HUES6 (cell line): Measurements from ENCODE around the gene PNMA6E.
"Not testable (repeated sequence)": the region's sequence is repeated elsewhere in the genome, so short reads cannot be mapped to it uniquely, and the experiment has no call there.

Experiments
- H3K27ac ChIP-seq: 2 replicates; pipeline ENCODE4 v1.7.0; 2013; ENCODE audit warnings: low read depth, mild to moderate bottlenecking, low read length, inconsistent platforms
- H3K27me3 ChIP-seq: 2 replicates; pipeline ENCODE4 v1.6.1; 2013; ENCODE audit warnings: low read length; ENCODE audit not compliant: control insufficient read depth, insufficient read depth
- H3K36me3 ChIP-seq: 2 replicates; pipeline ENCODE4 v1.6.1; 2013; ENCODE audit warnings: low read length; ENCODE audit not compliant: control insufficient read depth, insufficient read depth
- H3K4me1 ChIP-seq: 2 replicates; pipeline ENCODE4 v1.6.1; 2013; ENCODE audit warnings: low read length; ENCODE audit not compliant: control insufficient read depth, insufficient read depth
- H3K4me3 ChIP-seq: 2 replicates; pipeline ENCODE4 v1.5.1; 2013; ENCODE audit warnings: low read depth, low read length
- H3K9ac ChIP-seq: one replicate; pipeline ENCODE4 v1.6.1; 2013; ENCODE audit warnings: mild to moderate bottlenecking, low read length
- H3K9me3 ChIP-seq: 2 replicates; pipeline ENCODE4 v1.6.1; 2013; ENCODE audit warnings: low read depth, low read length; ENCODE audit not compliant: control insufficient read depth, insufficient read depth

PNMA6E gene

DNA sequence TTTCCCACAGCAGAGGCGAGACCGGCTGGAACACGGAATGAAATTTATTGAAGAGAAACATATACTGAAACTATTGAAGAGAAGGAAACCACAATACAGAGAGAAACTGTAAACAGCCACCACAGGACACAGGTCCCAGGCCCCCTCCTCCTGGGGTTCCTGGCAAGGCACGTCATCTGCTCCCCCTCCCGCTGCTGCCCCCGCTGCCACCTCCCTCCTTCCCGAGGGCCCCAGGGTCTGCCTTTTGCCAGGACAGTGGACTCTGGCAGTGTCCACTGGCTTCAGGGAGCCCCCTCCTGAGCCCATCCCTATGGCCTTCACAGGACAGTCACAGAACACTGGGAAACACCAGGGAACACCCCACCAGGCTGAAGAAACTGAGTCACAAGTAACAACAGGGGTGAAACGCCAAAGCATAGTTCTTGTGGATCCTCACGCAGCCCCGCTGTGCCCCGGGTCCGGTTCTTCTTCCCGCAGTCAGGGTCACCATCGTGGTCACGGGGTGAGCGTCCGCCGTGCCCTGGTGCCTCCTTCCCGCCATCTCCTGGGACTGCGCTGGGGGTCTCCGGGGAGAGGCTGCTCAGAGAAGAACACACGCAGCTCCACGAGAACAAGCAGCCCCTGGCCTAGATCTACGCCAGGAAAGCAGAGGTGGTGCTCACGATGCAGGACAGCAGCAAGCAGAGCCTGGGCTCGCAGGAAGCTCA lies 5.4 kb downstream of the PNMA6E start:
- no peak overlapping the region for H3K27ac ChIP-seq
- H3K9me3 ChIP-seq = peaks cover 22% of the 10 kb centered on the region; the same call in 1 of the 2 replicates
- H3K9ac ChIP-seq = no peak overlapping the region
- H3K4me1 ChIP-seq = peaks cover 5% of the 10 kb centered on the region; the same call in 1 of the 2 replicates
- H3K36me3 ChIP-seq = no peaks in the 10 kb centered on the region
- no peaks in the 10 kb centered on the region; the same call in 1 of the 2 replicates for H3K27me3 ChIP-seq
- H3K4me3 ChIP-seq = no peak overlapping the region

GRCh38 chrX:153394612-153395011 lies 6.5 kb downstream of the PNMA6E start:
- no peaks in the 10 kb centered on the region; the same call in 1 of the 2 replicates for H3K27me3 ChIP-seq
- H3K36me3 ChIP-seq = no peaks in the 10 kb centered on the region
- no peak overlapping the region for H3K27ac ChIP-seq
- peaks cover 5% of the 10 kb centered on the region; the same call in 1 of the 2 replicates for H3K4me1 ChIP-seq
- no peak overlapping the region for H3K9ac ChIP-seq
- peaks cover 31% of the 10 kb centered on the region; the same call in 1 of the 2 replicates for H3K9me3 ChIP-seq
- H3K4me3 ChIP-seq = no peak overlapping the region

- H3K27ac ChIP-seq = no peak overlapping the region
- H3K4me3 ChIP-seq = no peak overlapping the region
- peaks cover 5% of the 10 kb centered on the region; the same call in 1 of the 2 replicates for H3K4me1 ChIP-seq
- H3K27me3 ChIP-seq = no peaks in the 10 kb centered on the region
- no peak overlapping the region for H3K9ac ChIP-seq
- peaks cover 35% of the 10 kb centered on the region; the same call in 1 of the 2 replicates for H3K9me3 ChIP-seq
- H3K36me3 ChIP-seq = no peaks in the 10 kb centered on the region
Measured at GRCh38 chrX:153392642-153393321, 8.4 kb downstream of the PNMA6E start.

- H3K27me3 ChIP-seq, H3K9ac ChIP-seq, H3K4me1 ChIP-seq, H3K27ac ChIP-seq, H3K4me3 ChIP-seq, H3K36me3 ChIP-seq: not testable (repeated sequence)
- H3K9me3 ChIP-seq = peaks cover 39% of the 10 kb centered on the region; the same call in 1 of the 2 replicates
Measured at GRCh38 chrX:153389460-153389768, 11.7 kb downstream of the PNMA6E start.

GRCh38 chrX:153388722-153389459 lies 12.3 kb downstream of the PNMA6E start:
- Histone ChIP-seq H3K9ac (no peak overlapping the region), H3K9me3 (peaks cover 40% of the 10 kb centered on the region; the same call in 1 of the 2 replicates), H3K36me3 (no peaks in the 10 kb centered on the region), H3K27ac (no peak overlapping the region), H3K4me3 (no peak overlapping the region), H3K27me3 (no peaks in the 10 kb centered on the region), H3K4me1 (no peaks in the 10 kb centered on the region)

DNA sequence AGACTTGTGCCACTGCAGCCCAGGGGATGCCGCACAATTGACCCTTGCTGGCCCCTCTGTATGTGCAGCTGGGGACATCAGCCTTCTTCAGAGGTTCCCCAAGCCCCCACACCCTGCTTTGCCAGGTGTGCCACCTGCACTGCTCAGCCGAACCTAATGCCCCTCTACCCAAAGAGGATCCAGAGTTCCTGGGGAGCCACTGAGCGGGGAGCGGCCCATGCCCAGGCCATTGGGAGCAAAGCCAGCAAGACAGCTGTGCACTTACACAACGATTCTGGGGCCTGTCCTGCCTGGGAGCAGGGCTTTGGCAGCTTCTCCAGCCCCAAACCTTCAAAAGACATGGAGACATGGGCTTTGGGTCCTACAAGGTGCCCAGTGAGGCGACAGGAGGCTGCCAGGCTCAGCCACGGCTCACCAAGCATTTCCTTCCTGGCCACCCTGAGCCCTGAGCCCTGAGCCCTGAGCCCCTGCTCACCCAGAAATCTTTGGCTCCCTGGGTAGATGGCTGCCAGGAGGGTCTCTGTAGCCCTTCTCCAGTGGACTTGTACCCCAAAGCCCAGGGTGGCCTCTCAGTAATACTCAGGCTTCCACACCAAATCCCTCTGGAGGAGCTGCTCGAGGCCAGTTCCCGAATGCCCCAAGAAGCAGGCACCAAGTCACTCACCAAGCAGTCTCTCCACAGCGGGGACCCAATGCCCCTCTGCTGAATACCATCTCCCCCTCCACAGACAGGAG lies 13.0 kb downstream of the PNMA6E start:
- Histone ChIP-seq H3K36me3 (no peaks in the 10 kb centered on the region), H3K9me3 (peaks cover 47% of the 10 kb centered on the region; the same call in 1 of the 2 replicates), H3K27ac (no peak overlapping the region), H3K4me3 (no peak overlapping the region), H3K9ac (no peak overlapping the region), H3K4me1 (no peaks in the 10 kb centered on the region), H3K27me3 (no peaks in the 10 kb centered on the region)

GRCh38 chrX:153387345-153387744 lies 13.8 kb downstream of the PNMA6E start:
- Histone ChIP-seq H3K27me3 (no peaks in the 10 kb centered on the region), H3K27ac (no peak overlapping the region), H3K9me3 (peaks cover 54% of the 10 kb centered on the region; the same call in 1 of the 2 replicates), H3K4me3 (no peak overlapping the region), H3K36me3 (no peaks in the 10 kb centered on the region), H3K9ac (no peak overlapping the region), H3K4me1 (no peaks in the 10 kb centered on the region)

DNA sequence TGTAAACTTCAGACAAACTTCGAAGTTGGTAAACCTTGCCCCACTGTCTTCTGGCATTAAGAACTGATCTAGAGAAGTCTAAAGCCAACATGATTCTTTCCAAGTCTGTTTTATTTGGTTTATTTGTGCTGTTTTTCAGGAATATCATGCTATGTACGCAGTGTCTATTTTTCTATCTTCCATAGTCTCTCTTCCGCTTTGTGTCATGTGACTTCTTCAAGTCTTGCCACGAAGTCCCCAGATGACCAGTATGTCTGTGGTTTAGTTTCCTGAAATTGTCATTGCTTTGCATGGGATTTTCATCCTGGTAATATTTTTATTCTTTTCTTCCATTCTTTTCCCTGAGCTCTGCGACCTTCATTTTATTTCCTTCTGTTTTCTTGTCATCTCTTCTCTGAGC lies 15.1 kb downstream of the PNMA6E start:
- Histone ChIP-seq H3K4me1 (no peaks in the 10 kb centered on the region), H3K9ac (no peak overlapping the region), H3K9me3 (peaks cover 43% of the 10 kb centered on the region; the same call in 1 of the 2 replicates), H3K27me3 (no peaks in the 10 kb centered on the region), H3K27ac (no peak overlapping the region), H3K36me3 (no peaks in the 10 kb centered on the region), H3K4me3 (no peak overlapping the region)

DNA sequence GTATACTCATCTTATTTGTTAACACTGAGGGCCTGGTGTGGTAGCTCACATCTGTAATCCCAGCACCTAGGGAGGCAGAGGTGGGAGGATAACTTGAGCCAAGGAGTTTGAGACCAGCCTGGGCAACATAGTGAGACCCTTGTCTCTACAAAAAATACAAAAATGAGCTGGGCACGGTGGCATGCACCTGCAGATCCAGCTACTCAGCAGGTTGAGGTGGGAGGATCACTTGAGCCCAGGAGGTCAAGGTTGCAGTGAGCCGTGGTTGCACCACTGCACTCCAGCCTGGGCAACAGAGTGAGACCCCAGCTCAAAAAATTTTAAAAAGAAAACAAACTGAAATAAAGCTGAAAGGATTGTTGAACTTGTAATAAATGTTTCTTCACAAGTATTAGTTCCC lies 16.2 kb downstream of the PNMA6E start:
- H3K9ac ChIP-seq, H3K36me3 ChIP-seq, H3K4me1 ChIP-seq, H3K27me3 ChIP-seq, H3K27ac ChIP-seq, H3K4me3 ChIP-seq: not testable (repeated sequence)
- H3K9me3 ChIP-seq = peaks cover 38% of the 10 kb centered on the region; the same call in 1 of the 2 replicates

DNA sequence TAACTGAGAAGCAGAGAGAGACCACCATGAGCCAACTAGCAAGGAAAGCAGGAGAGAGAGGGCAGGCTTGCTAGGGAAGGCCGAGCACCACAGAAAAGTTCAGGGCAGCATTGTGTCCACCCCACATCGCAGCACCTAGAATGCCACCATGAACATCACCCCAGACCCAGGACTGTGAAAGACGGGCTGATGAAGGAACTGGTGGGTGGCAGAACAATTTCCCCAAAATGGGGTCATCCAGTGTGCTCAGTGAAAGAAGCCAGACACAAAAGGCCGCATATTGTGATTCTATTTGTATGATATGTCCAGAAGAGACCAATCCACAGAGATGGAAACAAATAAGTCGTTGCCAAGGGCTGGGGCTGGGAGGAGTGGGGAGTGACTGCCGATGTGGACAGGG lies 16.8 kb downstream of the PNMA6E start:
- H3K9me3 ChIP-seq = peaks cover 34% of the 10 kb centered on the region; the same call in 1 of the 2 replicates
- no peaks in the 10 kb centered on the region for H3K36me3 ChIP-seq
- H3K9ac ChIP-seq = no peak overlapping the region
- no peaks in the 10 kb centered on the region; the same call in 1 of the 2 replicates for H3K4me1 ChIP-seq
- H3K27me3 ChIP-seq = no peaks in the 10 kb centered on the region
- no peak overlapping the region for H3K27ac ChIP-seq
- no peak overlapping the region for H3K4me3 ChIP-seq
